GM12878 (cell line): ENCODE measurements around the gene PRMT2. TPM values are rescaled to one million over a fixed set of nuclear protein-coding genes. Genes with fewer than 3 reads are reported as not detected.
A peak's percentile ranks its signal among the peaks of the same experiment; 100 is the strongest.

Experiments used
- ATAC-seq: fragments of 200-7000 bp; cut with Tn5 transposase; 3 replicates; pipeline ENCODE4 v1.9.1; 2020; ENCODE audit warnings: mild to moderate bottlenecking, moderate library complexity
- BruUV-seq: library from RNA; stranded (reverse); fragments of 400-500 nt; replicated peaks from 2 replicates; lab custom pipeline; 2021; lab: Mats Ljungman, UMichigan
- CTCF ChIA-PET: fragments of 300-600 bp; sonication (Branson Sonifier 250); formaldehyde crosslinking; extraction: SDS; loops from one replicate; lab custom pipeline; 2021; ENCODE audit warnings: inconsistent platforms; lab: Yijun Ruan, JAX
- POLR2A ChIA-PET: fragments of 350-600 bp; formaldehyde crosslinking; extraction: SDS; loops from one replicate; lab custom pipeline; 2021; ENCODE audit warnings: inconsistent platforms; lab: Charles Lee
- RAD21 ChIA-PET: fragments of 300-600 bp; sonication (Branson Sonifier 250); formaldehyde crosslinking; loops from one replicate; lab custom pipeline; 2023; ENCODE audit warnings: antibody characterized with exemption; ENCODE audit not compliant: unreplicated experiment; lab: Charles Lee
- SMC1A ChIA-PET: fragments of 300-600 bp; sonication (Branson Sonifier 250); formaldehyde crosslinking; loops from one replicate; lab custom pipeline; 2023; ENCODE audit not compliant: unreplicated experiment, uncharacterized antibody; lab: Charles Lee
- DNase-seq: peaks from one replicate; pipeline ENCODE4 v3.0.0-alpha.2; 2011; ENCODE audit warnings: low read depth, low spot score
- FAIRE-seq: peaks from 3 replicates; lab custom pipeline; 2011; peaks lifted over from hg19 to GRCh38; lab: Jason Lieb, UNC
- H2AFZ ChIP-seq: 2 replicates; pipeline ENCODE4 v1.6.0; 2011; ENCODE audit warnings: low read depth, low read length, control low read depth; ENCODE audit not compliant: control insufficient read depth
- H3K27ac ChIP-seq: 2 replicates; pipeline ENCODE4 v1.5.1; 2011; ENCODE audit warnings: control low read depth; ENCODE audit not compliant: control insufficient read depth, insufficient read depth
- H3K27me3 ChIP-seq, 2 experiments: replicated peaks in 1 of 2; 2 replicates each; pipeline versions ENCODE4 v1.6.0 to v1.6.1; 2011; ENCODE audit warnings: low read length in 1 of 2; ENCODE audit not compliant: control insufficient read depth in 2 of 2, insufficient read depth in 2 of 2
- H3K36me3 ChIP-seq, 2 experiments: 2 replicates each; pipeline ENCODE4 v1.5.1; 2011; ENCODE audit warnings: low read length in 1 of 2; ENCODE audit not compliant: control insufficient read depth in 2 of 2, insufficient read depth in 2 of 2
- H3K4me1 ChIP-seq: 2 replicates; pipeline ENCODE4 v1.6.1; 2011; ENCODE audit warnings: mild to moderate bottlenecking, low read length, moderate library complexity, mixed read lengths; ENCODE audit not compliant: control insufficient read depth, insufficient read depth
- H3K4me2 ChIP-seq: 2 replicates; pipeline ENCODE4 v1.6.0; 2011; ENCODE audit warnings: control low read depth; ENCODE audit not compliant: control insufficient read depth, insufficient read depth
- H3K4me3 ChIP-seq: fragments of 200-600 bp; sonication (generic); 2 replicates; pipeline ENCODE4 v1.5.1; 2016
- H3K79me2 ChIP-seq: 2 replicates; pipeline ENCODE4 v1.6.0; 2011; ENCODE audit warnings: low read length; ENCODE audit not compliant: control insufficient read depth, insufficient read depth
- H3K9ac ChIP-seq: 2 replicates; pipeline ENCODE4 v1.8.0; 2011; ENCODE audit warnings: low read length, control low read depth, mixed read lengths; ENCODE audit not compliant: control insufficient read depth, insufficient read depth
- H3K9me3 ChIP-seq: replicated peaks from 3 replicates; pipeline ENCODE4 v1.5.1; 2011; ENCODE audit warnings: mild to moderate bottlenecking, low read length; ENCODE audit not compliant: control insufficient read depth, insufficient read depth
- H4K20me1 ChIP-seq: 2 replicates; pipeline ENCODE4 v1.6.0; 2011; ENCODE audit not compliant: control insufficient read depth, insufficient read depth
- CUX1 ChIP-seq: IDR thresholded peaks from 2 replicates; pipeline ENCODE4 v1.6.1; 2012; ENCODE audit warnings: improper control_type of control experiment, low read depth, low read length; ENCODE audit not compliant: insufficient replicate concordance
- EZH2 ChIP-seq: IDR thresholded peaks from 2 replicates; pipeline ENCODE4 v1.6.1; 2012; ENCODE audit warnings: low read depth, mild to moderate bottlenecking, control low read depth, inconsistent platforms, low read length, borderline replicate concordance; ENCODE audit not compliant: control insufficient read depth
- FOXK2 ChIP-seq: fragments of 450-650 bp; IDR thresholded peaks from 2 replicates; pipeline ENCODE4 v1.6.1; 2017; ENCODE audit warnings: mild to moderate bottlenecking, moderate library complexity
- HCFC1 ChIP-seq: fragments of 150-350 bp; IDR thresholded peaks from 2 replicates; pipeline ENCODE4 v1.6.1; 2014; ENCODE audit warnings: low read length
- IRF4 ChIP-seq: IDR thresholded peaks from 2 replicates; pipeline ENCODE4 v1.6.1; 2011; ENCODE audit warnings: low read depth, low read length
- NFYA ChIP-seq: IDR thresholded peaks from 2 replicates; pipeline ENCODE4 v1.6.1; 2011; ENCODE audit warnings: low read depth, mild to moderate bottlenecking, low read length, improper control_type of control experiment, borderline replicate concordance
- NFYB ChIP-seq: IDR thresholded peaks from 2 replicates; pipeline ENCODE4 v1.6.1; 2011; ENCODE audit warnings: low read depth, mild to moderate bottlenecking, low read length, improper control_type of control experiment, moderate library complexity; ENCODE audit not compliant: insufficient read depth
- PBX3 ChIP-seq: IDR thresholded peaks from 2 replicates; pipeline ENCODE4 v1.6.1; 2011; ENCODE audit warnings: mild to moderate bottlenecking, low read depth, low read length, moderate library complexity; ENCODE audit not compliant: insufficient replicate concordance
- SREBF1 ChIP-seq: IDR thresholded peaks from 2 replicates; pipeline ENCODE4 v1.6.1; 2012; ENCODE audit warnings: mild to moderate bottlenecking, low read length
- SUZ12 ChIP-seq: fragments of 200-600 bp; sonication (generic); IDR thresholded peaks from one replicate; pipeline ENCODE4 v1.6.1; 2018; ENCODE audit warnings: antibody characterized with exemption, mild to moderate bottlenecking; ENCODE audit not compliant: unreplicated experiment
- ZNF384 ChIP-seq: IDR thresholded peaks from 2 replicates; pipeline ENCODE4 v1.6.1; 2012; ENCODE audit warnings: low read depth, mild to moderate bottlenecking, low read length, improper control_type of control experiment, borderline replicate concordance
- WGBS: methylation state at CpG from one replicate; pipeline ENCODE4 v1.1.6; 2016; ENCODE audit warnings: low lambda C conversion rate; ENCODE audit not compliant: insufficient replicate concordance, insufficient coverage; ENCODE audit errors: missing lambda C conversion rate; 5-methylcytosine and 5-hydroxymethylcytosine counted together
- in situ Hi-C: fragments of 300-500 bp; cut with MboI; formaldehyde crosslinking; loops from 9 replicates; pipeline ENCODE4 v1.14.3; 2018; ENCODE audit warnings: mixed read lengths
- intact Hi-C: fragments of 100-400 bp; cut with micrococcal nuclease; formaldehyde crosslinking; loops from one replicate; pipeline ENCODE4 v1.14.2; 2022; ENCODE audit not compliant: unreplicated experiment
- polyA plus RNA-seq, 11 experiments: library from polyadenylated mRNA; depleted of rRNA in 4 of 11; unstranded in 6 of 11; stranded (reverse) in 5 of 11; fragments of >200 nt; fragmentation: Nextera tagmentation in 4 of 11; fragmentation: Illumina TruSeq in 1 of 11; extraction: Ambion mirVana in 4 of 11; extraction: Trizol in 1 of 11; gene quantifications; 1 replicate in 1 of 11; 2 replicates in 10 of 11; pipeline versions ENCODE4 v1.2.1 to v1.2.3, GENCODE V29; 2011 to 2016; ENCODE audit warnings: inconsistent platforms in 2 of 11, missing spikeins in 2 of 11, low read depth in 1 of 11
- total RNA-seq, 4 experiments: library from RNA; depleted of rRNA in 3 of 4; stranded (reverse); fragments of >200 nt in 3 of 4; fragmentation: Illumina TruSeq in 1 of 4; extraction: Trizol in 1 of 4; gene quantifications; 2 replicates each; pipeline versions ENCODE4 v1.2.1 to v1.2.3, GENCODE V29; 2013 to 2021
- TF ChIP-seq, protein P1 (sequence below): IDR thresholded peaks from 2 replicates; pipeline ENCODE4 v1.6.1; 2012; ENCODE audit warnings: low read depth, low read length, improper control_type of control experiment

The PRMT2 gene
- total and polyA plus RNA-seq, 10 of the 15 experiments (the other 5 are each of a cell fraction or from before 2014, with no cell fraction given) = 16.1 to 48.6 (median 36.2) TPM

DNA sequence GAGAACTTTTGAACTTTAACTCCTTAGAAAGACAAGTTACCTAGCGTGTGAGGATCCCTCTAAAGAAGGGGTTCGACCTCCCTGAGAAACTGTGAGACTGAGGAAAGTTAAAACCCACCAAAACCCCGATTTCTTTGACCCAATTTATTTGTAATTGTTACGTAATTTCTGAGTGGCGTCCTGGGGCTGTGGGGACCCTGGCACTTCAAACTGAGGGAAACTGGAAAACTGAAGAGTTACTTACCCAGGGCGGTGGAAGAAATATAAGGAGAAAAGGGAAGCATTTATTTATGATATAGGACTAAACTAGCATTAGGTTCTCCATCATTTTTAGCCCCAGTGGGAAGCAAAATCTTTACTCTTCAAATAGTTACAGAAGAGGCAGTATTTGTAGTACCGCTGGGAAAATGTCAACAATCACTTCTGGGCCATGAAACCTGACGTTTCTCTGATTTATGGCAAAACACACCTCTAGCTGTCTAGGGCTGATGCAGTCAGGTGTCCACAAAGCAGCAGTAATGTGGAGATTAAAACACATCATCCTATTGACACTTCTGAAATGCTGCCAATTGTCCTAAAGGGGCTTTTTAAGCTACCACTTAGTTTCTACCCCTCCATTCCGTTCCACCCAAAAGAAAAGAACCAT is 31.0 kb upstream of the PRMT2 start (continued):
- TF ChIP-seq, protein P1, sequence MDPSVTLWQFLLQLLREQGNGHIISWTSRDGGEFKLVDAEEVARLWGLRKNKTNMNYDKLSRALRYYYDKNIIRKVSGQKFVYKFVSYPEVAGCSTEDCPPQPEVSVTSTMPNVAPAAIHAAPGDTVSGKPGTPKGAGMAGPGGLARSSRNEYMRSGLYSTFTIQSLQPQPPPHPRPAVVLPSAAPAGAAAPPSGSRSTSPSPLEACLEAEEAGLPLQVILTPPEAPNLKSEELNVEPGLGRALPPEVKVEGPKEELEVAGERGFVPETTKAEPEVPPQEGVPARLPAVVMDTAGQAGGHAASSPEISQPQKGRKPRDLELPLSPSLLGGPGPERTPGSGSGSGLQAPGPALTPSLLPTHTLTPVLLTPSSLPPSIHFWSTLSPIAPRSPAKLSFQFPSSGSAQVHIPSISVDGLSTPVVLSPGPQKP = no peak
- TF ChIP-seq SUZ12 (no peak), EZH2 (no peak)

- POLR2A ChIA-PET = interaction anchor here (1.2 kb wide), 1 partner anchor 14 kb away, joined by 3 read pairs; no protein-coding TSS in a partner anchor
- Histone ChIP-seq H3K36me3 (no peaks in the 10 kb centered on the region), H3K4me1 (peaks cover 43% of the 10 kb centered on the region), H3K9ac (no peak within 1 kb of the TSS), H3K79me2 (no peaks in the 10 kb centered on the region), H3K27me3 (no peaks in the 10 kb centered on the region), H4K20me1 (no peaks in the 10 kb centered on the region), H3K4me2 (peak within 1 kb of the TSS; percentile 52), H2AFZ (peak within 1 kb of the TSS; percentile 42), H3K4me3 (no peak within 1 kb of the TSS), H3K27ac (no peak within 1 kb of the TSS; the same call in 1 of the 2 replicates), H3K9me3 (no peaks in the 10 kb centered on the region)
- ATAC-seq = no peak
- DNase-seq = no peak
- 53% methylated on average over 15 of the region's 15 CpGs for WGBS
- intact Hi-C loops = no loop called here
- no TSS peak for BruUV-seq
- RAD21 ChIA-PET = no interaction called here
- in situ Hi-C loops = no loop called here
- CTCF ChIA-PET = no interaction called here
- SMC1A ChIA-PET = interaction anchor here (1.4 kb wide), 1 partner anchor 15 kb away, joined by 3 read pairs; no protein-coding TSS in a partner anchor
- FAIRE-seq = no peak
- no peak for TF ChIP-seq NFYA
- no peak for TF ChIP-seq SREBF1
- TF ChIP-seq PBX3 = no peak
- no peak for TF ChIP-seq NFYB
- TF ChIP-seq HCFC1 = no peak
- no peak for TF ChIP-seq IRF4
- TF ChIP-seq ZNF384 = no peak
- TF ChIP-seq FOXK2 = no peak
- TF ChIP-seq CUX1 = no peak
Observed at GRCh38 chr21:46604975-46605766, 30.3 kb upstream of the PRMT2 start, which contains the start of gene S100B. Gene S100B (minus strand): TSS chr21:46605082. CDS start chr21:46602415, 2,667 bp downstream.
